PFSK-1 (cell line): ENCODE measurements around the gene SYNDIG1.

Experiments used
- FOXP2 ChIP-seq: optimal IDR thresholded peaks from 2 replicates; pipeline ENCODE3; 2011; ENCODE audit warnings: borderline replicate concordance, control low read depth, inconsistent platforms; ENCODE audit not compliant: insufficient read depth; ENCODE audit errors: extremely low read length, extremely low read depth
- POLR2AphosphoS5 ChIP-seq: IDR thresholded peaks from 2 replicates; pipeline ENCODE4 v1.6.1; 2012; ENCODE audit warnings: low read depth, mild to moderate bottlenecking, control low read depth, low read length, moderate library complexity
- SIN3A ChIP-seq: IDR thresholded peaks from 2 replicates; pipeline ENCODE4 v1.6.1; 2012; ENCODE audit warnings: mild to moderate bottlenecking, low read length, moderate library complexity, borderline replicate concordance; ENCODE audit not compliant: insufficient read depth
- TAF1 ChIP-seq: IDR thresholded peaks from 2 replicates; pipeline ENCODE4 v1.6.1; 2012; ENCODE audit warnings: low read length, control low read depth, borderline replicate concordance; ENCODE audit not compliant: insufficient read depth
- TF ChIP-seq, protein P1 (sequence below), 2 experiments: IDR thresholded peaks; 2 replicates each; pipeline versions ENCODE4 v1.6.1 to v1.8.0; 2011 to 2012; ENCODE audit warnings: low read depth in 2 of 2, low read length in 2 of 2, control low read depth in 1 of 2, inconsistent platforms in 1 of 2, mild to moderate bottlenecking in 1 of 2, moderate library complexity in 1 of 2; ENCODE audit not compliant: insufficient read depth in 1 of 2

DNA sequence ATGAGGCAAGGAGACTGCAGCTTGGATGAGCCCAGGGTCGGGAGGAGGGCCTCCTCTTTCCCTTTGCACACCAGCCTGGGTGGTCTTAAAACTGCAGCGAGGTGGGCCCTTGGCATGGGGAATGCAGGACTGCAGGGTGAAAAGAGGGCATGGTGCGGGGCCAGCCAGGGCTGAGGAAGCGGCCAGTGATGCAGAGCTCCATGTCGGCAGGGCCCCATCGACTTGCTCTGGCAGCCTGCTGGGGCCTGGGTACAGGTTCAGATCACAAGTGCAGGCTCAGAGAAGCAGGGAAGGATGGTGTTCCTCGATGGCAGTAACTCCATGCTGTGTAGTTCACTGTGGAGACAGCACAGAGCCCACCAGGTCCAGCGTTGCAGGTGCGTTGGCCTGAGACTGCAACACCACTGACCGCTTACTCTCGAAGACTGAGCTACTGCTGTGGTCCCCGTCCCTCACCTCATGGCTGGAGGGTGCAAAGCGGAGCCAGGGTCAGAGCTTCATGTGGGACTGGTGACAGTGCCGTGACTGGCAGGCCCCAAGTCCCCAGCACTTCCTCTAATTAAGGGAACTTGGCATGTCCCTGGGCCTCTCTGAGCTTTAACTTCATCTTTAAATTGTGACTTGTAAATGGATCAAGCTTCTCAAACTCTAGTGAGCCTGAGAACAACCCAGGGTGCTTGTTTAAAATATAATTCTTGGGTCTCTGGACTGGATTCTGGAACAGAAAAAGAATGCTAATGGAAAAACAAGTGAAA is 223.2 kb downstream of the SYNDIG1 start:
- TF ChIP-seq, protein P1, sequence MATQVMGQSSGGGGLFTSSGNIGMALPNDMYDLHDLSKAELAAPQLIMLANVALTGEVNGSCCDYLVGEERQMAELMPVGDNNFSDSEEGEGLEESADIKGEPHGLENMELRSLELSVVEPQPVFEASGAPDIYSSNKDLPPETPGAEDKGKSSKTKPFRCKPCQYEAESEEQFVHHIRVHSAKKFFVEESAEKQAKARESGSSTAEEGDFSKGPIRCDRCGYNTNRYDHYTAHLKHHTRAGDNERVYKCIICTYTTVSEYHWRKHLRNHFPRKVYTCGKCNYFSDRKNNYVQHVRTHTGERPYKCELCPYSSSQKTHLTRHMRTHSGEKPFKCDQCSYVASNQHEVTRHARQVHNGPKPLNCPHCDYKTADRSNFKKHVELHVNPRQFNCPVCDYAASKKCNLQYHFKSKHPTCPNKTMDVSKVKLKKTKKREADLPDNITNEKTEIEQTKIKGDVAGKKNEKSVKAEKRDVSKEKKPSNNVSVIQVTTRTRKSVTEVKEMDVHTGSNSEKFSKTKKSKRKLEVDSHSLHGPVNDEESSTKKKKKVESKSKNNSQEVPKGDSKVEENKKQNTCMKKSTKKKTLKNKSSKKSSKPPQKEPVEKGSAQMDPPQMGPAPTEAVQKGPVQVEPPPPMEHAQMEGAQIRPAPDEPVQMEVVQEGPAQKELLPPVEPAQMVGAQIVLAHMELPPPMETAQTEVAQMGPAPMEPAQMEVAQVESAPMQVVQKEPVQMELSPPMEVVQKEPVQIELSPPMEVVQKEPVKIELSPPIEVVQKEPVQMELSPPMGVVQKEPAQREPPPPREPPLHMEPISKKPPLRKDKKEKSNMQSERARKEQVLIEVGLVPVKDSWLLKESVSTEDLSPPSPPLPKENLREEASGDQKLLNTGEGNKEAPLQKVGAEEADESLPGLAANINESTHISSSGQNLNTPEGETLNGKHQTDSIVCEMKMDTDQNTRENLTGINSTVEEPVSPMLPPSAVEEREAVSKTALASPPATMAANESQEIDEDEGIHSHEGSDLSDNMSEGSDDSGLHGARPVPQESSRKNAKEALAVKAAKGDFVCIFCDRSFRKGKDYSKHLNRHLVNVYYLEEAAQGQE (IDR thresholded peaks at IDR 0.05; ENCODE audit: insufficient read depth in 1 of 2, low read depth in 2 of 2, low read length in 2 of 2): no peak
- TF ChIP-seq TAF1 (no peak), POLR2AphosphoS5 (no peak), SIN3A (no peak), FOXP2 (no peak)
